ENCODE measurements around the gene ARCN1.
"Not testable (repeated sequence)": the region's sequence is repeated elsewhere in the genome, so short reads cannot be mapped to it uniquely, and the experiment has no call there.

ARCN1 gene

GRCh38 chr11:118610225-118610772 is 38.1 kb downstream of the ARCN1 start:
- H3K4me3 ChIP-seq (ENCODE audit: low read depth, low read length), result no peak overlapping the region; the same call in 1 of the 2 replicates
- TF ChIP-seq, protein P1, sequence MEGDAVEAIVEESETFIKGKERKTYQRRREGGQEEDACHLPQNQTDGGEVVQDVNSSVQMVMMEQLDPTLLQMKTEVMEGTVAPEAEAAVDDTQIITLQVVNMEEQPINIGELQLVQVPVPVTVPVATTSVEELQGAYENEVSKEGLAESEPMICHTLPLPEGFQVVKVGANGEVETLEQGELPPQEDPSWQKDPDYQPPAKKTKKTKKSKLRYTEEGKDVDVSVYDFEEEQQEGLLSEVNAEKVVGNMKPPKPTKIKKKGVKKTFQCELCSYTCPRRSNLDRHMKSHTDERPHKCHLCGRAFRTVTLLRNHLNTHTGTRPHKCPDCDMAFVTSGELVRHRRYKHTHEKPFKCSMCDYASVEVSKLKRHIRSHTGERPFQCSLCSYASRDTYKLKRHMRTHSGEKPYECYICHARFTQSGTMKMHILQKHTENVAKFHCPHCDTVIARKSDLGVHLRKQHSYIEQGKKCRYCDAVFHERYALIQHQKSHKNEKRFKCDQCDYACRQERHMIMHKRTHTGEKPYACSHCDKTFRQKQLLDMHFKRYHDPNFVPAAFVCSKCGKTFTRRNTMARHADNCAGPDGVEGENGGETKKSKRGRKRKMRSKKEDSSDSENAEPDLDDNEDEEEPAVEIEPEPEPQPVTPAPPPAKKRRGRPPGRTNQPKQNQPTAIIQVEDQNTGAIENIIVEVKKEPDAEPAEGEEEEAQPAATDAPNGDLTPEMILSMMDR (IDR thresholded peaks at IDR 0.05; ENCODE audit: insufficient read depth, low read depth, low read length, missing control alignments), result no peak
- no peak for DNase-seq (ENCODE audit: low read depth)

GRCh38 chr11:118610773-118611432 is 38.7 kb downstream of the ARCN1 start:
- H3K4me3 ChIP-seq (ENCODE audit: low read depth, low read length), result no peak overlapping the region; the same call in 1 of the 2 replicates
- TF ChIP-seq, protein P1 (IDR thresholded peaks at IDR 0.05; ENCODE audit: insufficient read depth, low read depth, low read length, missing control alignments), result peak; percentile 94
- DNase-seq (ENCODE audit: low read depth), result peak; percentile 74

DNA sequence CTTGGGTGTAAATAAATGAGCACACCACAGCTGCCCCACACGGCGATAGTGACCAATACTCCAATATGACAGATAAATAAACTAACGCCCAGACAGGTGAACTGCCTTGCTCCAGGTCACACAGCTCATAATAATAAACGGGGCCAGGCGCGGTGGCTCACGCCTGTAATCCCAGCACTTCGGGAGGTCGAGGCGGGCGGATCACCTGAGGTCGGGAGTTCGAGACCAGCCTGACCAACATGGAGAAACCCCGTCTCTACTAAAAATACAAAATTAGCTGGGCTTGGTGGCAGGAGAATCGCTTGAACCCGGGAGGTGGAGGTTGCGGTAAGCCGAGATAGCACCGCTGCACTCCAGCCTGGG is 39.2 kb downstream of the ARCN1 start:
- DNase-seq (ENCODE audit: low read depth); H3K4me3 ChIP-seq (ENCODE audit: low read depth, low read length): not testable (repeated sequence)

DNA sequence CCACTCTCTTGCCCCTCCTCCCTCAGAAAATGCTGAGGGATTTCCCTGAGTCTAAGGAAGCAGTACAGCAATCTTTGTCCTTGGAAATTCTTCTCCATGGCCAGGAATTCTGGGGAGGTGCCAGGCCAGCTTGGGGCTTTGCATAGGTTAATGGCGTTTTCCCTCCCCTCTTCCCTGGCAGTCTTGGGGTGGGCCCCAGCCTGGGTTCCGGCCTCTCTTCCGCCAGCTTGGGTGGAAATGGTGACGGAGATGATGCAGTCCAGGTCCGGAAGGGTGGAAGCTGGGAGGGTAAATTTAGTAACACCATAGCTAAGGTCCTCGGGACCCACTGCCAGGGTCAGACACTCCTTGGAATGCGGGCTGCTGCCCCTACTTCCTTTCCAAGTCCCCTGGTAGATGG is 40.2 kb downstream of the ARCN1 start:
- H3K4me3 ChIP-seq (ENCODE audit: low read depth, low read length), result no peak overlapping the region
- DNase-seq (ENCODE audit: low read depth), result no peak
- TF ChIP-seq, protein P1 (IDR thresholded peaks at IDR 0.05; ENCODE audit: insufficient read depth, low read depth, low read length, missing control alignments), result no peak

GRCh38 chr11:118614511-118614910 is 42.3 kb downstream of the ARCN1 start:
- no peak overlapping the region for H3K4me3 ChIP-seq (ENCODE audit: low read depth, low read length)
- DNase-seq (ENCODE audit: low read depth), result no peak
- TF ChIP-seq, protein P1 (IDR thresholded peaks at IDR 0.05; ENCODE audit: insufficient read depth, low read depth, low read length, missing control alignments), result no peak

DNA sequence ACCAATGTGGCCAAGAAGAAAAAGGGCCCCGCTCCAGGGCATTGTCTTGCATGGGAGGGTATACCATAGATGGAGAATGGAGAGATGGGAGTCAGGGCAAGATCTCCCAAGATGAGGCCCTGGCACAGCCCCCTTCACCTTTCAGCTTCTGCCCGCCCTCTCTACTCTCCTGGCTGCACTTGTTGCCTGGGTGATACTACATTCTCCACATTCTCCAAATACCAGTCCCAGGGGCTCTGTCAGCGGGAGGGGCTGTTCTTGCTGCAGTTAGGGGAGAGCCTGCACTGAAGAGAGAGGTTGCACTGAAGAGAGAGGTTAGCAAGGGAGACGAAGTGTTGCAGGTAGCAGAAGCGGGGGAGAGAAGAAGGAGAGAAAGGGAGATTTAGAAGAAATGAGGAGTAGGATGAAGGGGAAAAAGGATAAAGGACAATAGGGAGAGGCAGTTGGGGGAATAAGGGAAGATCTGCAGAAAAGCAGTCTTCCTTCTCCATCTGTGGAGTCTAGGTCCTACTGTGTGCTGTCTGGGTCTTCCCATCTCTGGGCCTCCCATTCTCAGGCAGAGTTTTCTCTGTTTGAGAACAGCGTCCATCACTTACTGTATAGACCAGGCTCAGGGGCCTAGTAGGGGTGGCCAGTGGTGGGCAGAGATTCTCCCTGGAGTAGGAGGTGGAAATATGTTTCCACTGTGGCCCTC is 43.2 kb downstream of the ARCN1 start:
- DNase-seq (ENCODE audit: low read depth), result no peak
- TF ChIP-seq, protein P1 (IDR thresholded peaks at IDR 0.05; ENCODE audit: insufficient read depth, low read depth, low read length, missing control alignments), result no peak
- no peak overlapping the region for H3K4me3 ChIP-seq (ENCODE audit: low read depth, low read length)

GRCh38 chr11:118615976-118616371 is 43.8 kb downstream of the ARCN1 start:
- DNase-seq (ENCODE audit: low read depth), result no peak
- TF ChIP-seq, protein P1 (IDR thresholded peaks at IDR 0.05; ENCODE audit: insufficient read depth, low read depth, low read length, missing control alignments), result no peak
- no peak overlapping the region for H3K4me3 ChIP-seq (ENCODE audit: low read depth, low read length)
